GM12878 (cell line): ENCODE results near the gene BIRC5. TPM values are rescaled to one million over a fixed set of nuclear protein-coding genes. Genes with fewer than 3 reads are reported as not detected.

Experiments
- ATAC-seq: fragments of 200-7000 bp; cut with Tn5 transposase; 3 replicates; pipeline ENCODE4 v1.9.1; 2020; ENCODE audit warnings: mild to moderate bottlenecking, moderate library complexity
- BruUV-seq: library from RNA; stranded (reverse); fragments of 400-500 nt; replicated peaks from 2 replicates; lab custom pipeline; 2021; lab: Mats Ljungman, UMichigan
- CTCF ChIA-PET: fragments of 300-600 bp; sonication (Branson Sonifier 250); formaldehyde crosslinking; extraction: SDS; loops from one replicate; lab custom pipeline; 2021; ENCODE audit warnings: inconsistent platforms; lab: Yijun Ruan, JAX
- POLR2A ChIA-PET: fragments of 350-600 bp; formaldehyde crosslinking; extraction: SDS; loops from one replicate; lab custom pipeline; 2021; ENCODE audit warnings: inconsistent platforms; lab: Charles Lee
- RAD21 ChIA-PET: fragments of 300-600 bp; sonication (Branson Sonifier 250); formaldehyde crosslinking; loops from one replicate; lab custom pipeline; 2023; ENCODE audit warnings: antibody characterized with exemption; ENCODE audit not compliant: unreplicated experiment; lab: Charles Lee
- SMC1A ChIA-PET: fragments of 300-600 bp; sonication (Branson Sonifier 250); formaldehyde crosslinking; loops from one replicate; lab custom pipeline; 2023; ENCODE audit not compliant: unreplicated experiment, uncharacterized antibody; lab: Charles Lee
- DNase-seq: peaks from one replicate; pipeline ENCODE4 v3.0.0-alpha.2; 2011; ENCODE audit warnings: low read depth, low spot score
- FAIRE-seq: peaks from 3 replicates; lab custom pipeline; 2011; peaks lifted over from hg19 to GRCh38; lab: Jason Lieb, UNC
- H2AFZ ChIP-seq: 2 replicates; pipeline ENCODE4 v1.6.0; 2011; ENCODE audit warnings: low read depth, low read length, control low read depth; ENCODE audit not compliant: control insufficient read depth
- H3K27ac ChIP-seq: 2 replicates; pipeline ENCODE4 v1.5.1; 2011; ENCODE audit warnings: control low read depth; ENCODE audit not compliant: control insufficient read depth, insufficient read depth
- H3K27me3 ChIP-seq, 2 experiments: replicated peaks in 1 of 2; 2 replicates each; pipeline versions ENCODE4 v1.6.0 to v1.6.1; 2011; ENCODE audit warnings: low read length in 1 of 2; ENCODE audit not compliant: control insufficient read depth in 2 of 2, insufficient read depth in 2 of 2
- H3K36me3 ChIP-seq, 2 experiments: 2 replicates each; pipeline ENCODE4 v1.5.1; 2011; ENCODE audit warnings: low read length in 1 of 2; ENCODE audit not compliant: control insufficient read depth in 2 of 2, insufficient read depth in 2 of 2
- H3K4me1 ChIP-seq: 2 replicates; pipeline ENCODE4 v1.6.1; 2011; ENCODE audit warnings: mild to moderate bottlenecking, low read length, moderate library complexity, mixed read lengths; ENCODE audit not compliant: control insufficient read depth, insufficient read depth
- H3K4me2 ChIP-seq: 2 replicates; pipeline ENCODE4 v1.6.0; 2011; ENCODE audit warnings: control low read depth; ENCODE audit not compliant: control insufficient read depth, insufficient read depth
- H3K4me3 ChIP-seq: fragments of 200-600 bp; sonication (generic); 2 replicates; pipeline ENCODE4 v1.5.1; 2016
- H3K79me2 ChIP-seq: 2 replicates; pipeline ENCODE4 v1.6.0; 2011; ENCODE audit warnings: low read length; ENCODE audit not compliant: control insufficient read depth, insufficient read depth
- H3K9ac ChIP-seq: 2 replicates; pipeline ENCODE4 v1.8.0; 2011; ENCODE audit warnings: low read length, control low read depth, mixed read lengths; ENCODE audit not compliant: control insufficient read depth, insufficient read depth
- H3K9me3 ChIP-seq: replicated peaks from 3 replicates; pipeline ENCODE4 v1.5.1; 2011; ENCODE audit warnings: mild to moderate bottlenecking, low read length; ENCODE audit not compliant: control insufficient read depth, insufficient read depth
- H4K20me1 ChIP-seq: 2 replicates; pipeline ENCODE4 v1.6.0; 2011; ENCODE audit not compliant: control insufficient read depth, insufficient read depth
- E2F8 ChIP-seq: fragments of 450-650 bp; IDR thresholded peaks from 2 replicates; pipeline ENCODE4 v1.6.1; 2018; ENCODE audit warnings: mild to moderate bottlenecking, low read depth, moderate library complexity; ENCODE audit not compliant: partially characterized antibody
- EZH2 ChIP-seq: IDR thresholded peaks from 2 replicates; pipeline ENCODE4 v1.6.1; 2012; ENCODE audit warnings: low read depth, mild to moderate bottlenecking, control low read depth, inconsistent platforms, low read length, borderline replicate concordance; ENCODE audit not compliant: control insufficient read depth
- HDAC6 ChIP-seq: fragments of 200-600 bp; sonication (generic); IDR thresholded peaks from one replicate; pipeline ENCODE4 v1.8.0; 2017; ENCODE audit warnings: antibody characterized with exemption; ENCODE audit not compliant: unreplicated experiment
- IKZF1 ChIP-seq: fragments of 450-650 bp; conservative IDR thresholded peaks from 2 replicates; pipeline ENCODE4 v1.6.1; 2017; ENCODE audit warnings: antibody characterized with exemption, mild to moderate bottlenecking
- MEF2A ChIP-seq: IDR thresholded peaks from 2 replicates; pipeline ENCODE4 v1.6.1; 2011; ENCODE audit warnings: low read depth, mild to moderate bottlenecking, low read length, moderate library complexity; ENCODE audit not compliant: insufficient read depth
- NFYA ChIP-seq: IDR thresholded peaks from 2 replicates; pipeline ENCODE4 v1.6.1; 2011; ENCODE audit warnings: low read depth, mild to moderate bottlenecking, low read length, improper control_type of control experiment, borderline replicate concordance
- RAD21 ChIP-seq: IDR thresholded peaks from 2 replicates; pipeline ENCODE4 v1.6.1; 2011; ENCODE audit warnings: mild to moderate bottlenecking, low read depth, low read length, moderate library complexity; ENCODE audit not compliant: insufficient read depth
- RELA ChIP-seq: fragments of 450-650 bp; IDR thresholded peaks from 2 replicates; pipeline ENCODE4 v1.8.0; 2014; ENCODE audit warnings: borderline replicate concordance; ENCODE audit not compliant: partially characterized antibody
- RELB ChIP-seq: fragments of 450-650 bp; IDR thresholded peaks from 2 replicates; pipeline ENCODE4 v1.6.1; 2017; ENCODE audit warnings: low read depth, mild to moderate bottlenecking, moderate library complexity
- RUNX3 ChIP-seq: IDR thresholded peaks from 2 replicates; pipeline ENCODE4 v1.6.1; 2012; ENCODE audit warnings: low read length, inconsistent platforms
- SMC3 ChIP-seq: IDR thresholded peaks from 2 replicates; pipeline ENCODE4 v1.6.1; 2011; ENCODE audit warnings: low read length, improper control_type of control experiment, borderline replicate concordance
- WRNIP1 ChIP-seq: IDR thresholded peaks from 2 replicates; pipeline ENCODE4 v1.6.1; 2011; ENCODE audit warnings: low read depth, low read length, improper control_type of control experiment, borderline replicate concordance
- ZNF24 ChIP-seq: fragments of 450-650 bp; IDR thresholded peaks from 2 replicates; pipeline ENCODE4 v1.6.1; 2017; ENCODE audit warnings: antibody characterized with exemption, mild to moderate bottlenecking
- WGBS: methylation state at CpG from one replicate; pipeline ENCODE4 v1.1.6; 2016; ENCODE audit warnings: low lambda C conversion rate; ENCODE audit not compliant: insufficient replicate concordance, insufficient coverage; ENCODE audit errors: missing lambda C conversion rate; 5-methylcytosine and 5-hydroxymethylcytosine counted together
- in situ Hi-C: fragments of 300-500 bp; cut with MboI; formaldehyde crosslinking; loops from 9 replicates; pipeline ENCODE4 v1.14.3; 2018; ENCODE audit warnings: mixed read lengths
- intact Hi-C: fragments of 100-400 bp; cut with micrococcal nuclease; formaldehyde crosslinking; loops from one replicate; pipeline ENCODE4 v1.14.2; 2022; ENCODE audit not compliant: unreplicated experiment
- polyA plus RNA-seq, 11 experiments: library from polyadenylated mRNA; depleted of rRNA in 4 of 11; unstranded in 6 of 11; stranded (reverse) in 5 of 11; fragments of >200 nt; fragmentation: Nextera tagmentation in 4 of 11; fragmentation: Illumina TruSeq in 1 of 11; extraction: Ambion mirVana in 4 of 11; extraction: Trizol in 1 of 11; gene quantifications; 1 replicate in 1 of 11; 2 replicates in 10 of 11; pipeline versions ENCODE4 v1.2.1 to v1.2.3, GENCODE V29; 2011 to 2016; ENCODE audit warnings: inconsistent platforms in 2 of 11, missing spikeins in 2 of 11, low read depth in 1 of 11
- total RNA-seq, 4 experiments: library from RNA; depleted of rRNA in 3 of 4; stranded (reverse); fragments of >200 nt in 3 of 4; fragmentation: Illumina TruSeq in 1 of 4; extraction: Trizol in 1 of 4; gene quantifications; 2 replicates each; pipeline versions ENCODE4 v1.2.1 to v1.2.3, GENCODE V29; 2013 to 2021

The BIRC5 gene
- total and polyA plus RNA-seq, 10 of the 15 experiments (the other 5 are each of a cell fraction or from before 2014, with no cell fraction given): 41.0 to 175 (median 90.8) TPM

GRCh38 chr17:78228176-78228575, 14.1 kb downstream of the BIRC5 start (continued):
- TF ChIP-seq E2F8 (no peak), SMC3 (no peak), RAD21 (no peak), RELB (no peak), NFYA (no peak)

GRCh38 chr17:78230252-78230962, 16.4 kb downstream of the BIRC5 start:
- DNase-seq (no peak), ATAC-seq (peak; percentile 56), FAIRE-seq (no peak)
- no peak overlapping the region for H3K4me3 ChIP-seq
- H3K4me2 ChIP-seq: no peak overlapping the region
- no peak overlapping the region for H2AFZ ChIP-seq
- POLR2A ChIA-PET: interaction anchor here (0.5 to 1.1 kb wide), 2 partner anchors 30 to 124 kb away, joined by 3 to 4 read pairs; no protein-coding TSS in a partner anchor
- no peaks in the 10 kb centered on the region for H3K79me2 ChIP-seq
- H3K27ac ChIP-seq: no peak overlapping the region
- no peaks in the 10 kb centered on the region for H3K9me3 ChIP-seq
- peaks cover 6 to 9% of the 10 kb centered on the region in 2 experiments; a peak in 3 of 4 replicates for H3K27me3 ChIP-seq
- intact Hi-C loops: no loop called here
- BruUV-seq: no TSS peak
- 16% methylated on average over 13 of the region's 13 CpGs for whole genome bisulfite sequencing
- no peaks in the 10 kb centered on the region for H4K20me1 ChIP-seq
- RAD21 ChIA-PET: no interaction called here
- H3K9ac ChIP-seq: no peak overlapping the region
- CTCF ChIA-PET: interaction anchor here (0.6 kb wide), 1 partner anchor 38 kb away, joined by 4 read pairs; no protein-coding TSS in a partner anchor
- no peaks in the 10 kb centered on the region for H3K36me3 ChIP-seq
- in situ Hi-C loops: no loop called here
- SMC1A ChIA-PET: no interaction called here
- H3K4me1 ChIP-seq: peaks cover 2% of the 10 kb centered on the region; the same call in 1 of the 2 replicates
- TF ChIP-seq MEF2A (no peak), RELA (peak; percentile 38), SMC3 (no peak), EZH2 (no peak), IKZF1 (peak; percentile 29; the same call in 1 of the 2 replicates), WRNIP1 (no peak), RUNX3 (peak; percentile 51), ZNF24 (no peak), HDAC6 (no peak)
